Choroid plexus epithelial cell (primary cell): Measurements from ENCODE around the gene NRAP.

Source experiments
- DNase-seq: peaks from one replicate; pipeline ENCODE4 v3.0.0-alpha.2; 2010; ENCODE audit warnings: low read depth
- H3K4me3 ChIP-seq: 2 replicates; pipeline ENCODE4 v1.5.1; 2011; ENCODE audit warnings: low read depth, mild to moderate bottlenecking, control low read depth, low read length, moderate library complexity
- CTCF ChIP-seq: conservative IDR thresholded peaks from 2 replicates; pipeline ENCODE4 v1.5.1; 2011; ENCODE audit warnings: low read depth, mild to moderate bottlenecking, control low read depth, inconsistent platforms, low read length, moderate library complexity

Gene NRAP

GRCh38 chr10:113683300-113683699, 19.5 kb upstream of the NRAP start:
- no peak for DNase-seq
- no peak overlapping the region for H3K4me3 ChIP-seq
- no peak for TF ChIP-seq CTCF

GRCh38 chr10:113681533-113682470, 18.0 kb upstream of the NRAP start:
- H3K4me3 ChIP-seq: no peak overlapping the region
- peak; percentile 22 for DNase-seq
- TF ChIP-seq CTCF: no peak

DNA sequence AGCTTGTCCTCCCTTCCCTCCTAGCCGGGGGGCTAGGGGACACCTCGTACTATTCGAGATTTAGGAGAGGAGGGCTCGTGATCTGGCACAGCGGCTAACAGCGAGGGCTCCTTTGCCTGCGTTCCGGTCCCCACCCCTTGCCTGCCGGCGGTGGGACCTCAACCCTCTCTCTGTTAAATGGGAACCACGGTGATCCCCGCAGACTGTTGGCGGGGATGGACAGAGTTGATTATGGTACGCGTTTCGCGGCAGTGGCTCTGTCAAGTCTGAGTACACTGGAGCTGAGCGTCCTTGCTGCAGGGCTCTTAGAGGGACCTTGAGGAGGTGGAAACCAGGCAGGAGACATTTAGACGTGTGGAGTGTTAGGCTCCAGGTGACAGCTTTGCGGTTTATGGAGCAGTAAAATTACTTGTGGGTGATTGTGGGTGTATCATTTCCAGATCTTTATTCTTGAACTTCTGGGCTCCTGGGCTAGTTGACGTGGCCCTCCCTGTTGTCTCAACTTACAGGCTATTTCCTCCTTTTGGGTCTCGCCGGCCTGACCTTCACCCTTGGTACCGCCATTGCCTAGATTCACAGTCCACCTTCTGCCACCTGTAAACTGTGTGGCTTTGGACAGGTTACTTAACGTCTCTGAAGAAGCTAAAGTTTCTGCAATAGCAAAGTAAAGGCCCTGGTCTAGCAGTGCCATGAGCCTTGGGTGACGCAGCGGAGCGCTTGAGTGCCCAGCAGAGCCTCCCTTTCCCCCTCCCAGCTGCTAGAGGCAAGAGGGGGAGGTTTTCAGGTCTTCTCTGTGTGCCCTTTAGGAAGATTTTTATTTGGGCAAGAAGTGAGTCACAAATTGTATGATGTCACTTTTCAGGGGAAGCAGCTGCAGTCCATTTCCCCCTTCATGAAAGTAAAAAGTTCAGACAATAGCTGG, 16.6 kb upstream of the NRAP start:
- DNase-seq: peak; percentile 45
- TF ChIP-seq CTCF: no peak

GRCh38 chr10:113679463-113680189, 15.8 kb upstream of the NRAP start, which contains the start of gene CASP7:
Gene CASP7, plus strand, starts transcription at chr10:113679912. Its CDS starts 17,582 bp downstream, at chr10:113697494.
- peak; percentile 79 for DNase-seq
- no peak for TF ChIP-seq CTCF
- peak within 1 kb of the TSS; percentile 95 for H3K4me3 ChIP-seq

More for the DNA sequence above, 16.6 kb upstream of the NRAP start:
- H3K4me3 ChIP-seq: peak overlapping the region; percentile 95

DNA sequence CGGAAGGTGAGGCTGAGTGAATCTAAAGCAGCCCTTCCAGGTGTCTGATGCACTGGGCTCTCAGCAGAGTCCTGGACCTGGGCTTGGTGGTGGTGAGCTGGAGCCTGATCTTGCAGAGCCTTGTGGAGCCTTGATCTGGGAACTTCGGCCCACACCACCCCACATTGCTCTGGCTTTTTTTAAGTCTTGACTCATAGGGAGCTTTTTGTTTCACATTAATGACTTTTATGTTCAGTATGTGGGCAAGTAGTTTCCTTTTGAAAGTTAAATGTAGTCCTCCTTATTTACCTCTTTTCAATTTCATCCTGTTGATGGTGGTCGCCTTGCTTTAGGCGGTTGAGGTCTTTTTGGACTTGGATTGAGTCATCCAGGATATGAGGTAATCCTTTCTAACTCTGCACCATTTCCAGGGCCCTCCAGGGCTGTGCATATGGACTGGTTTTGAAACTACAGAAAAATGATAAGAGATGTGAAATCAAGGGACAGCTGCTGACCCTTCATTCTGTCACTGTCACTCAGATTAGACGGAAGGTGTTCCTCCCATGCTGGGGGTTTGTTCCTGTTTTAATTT, 2.9 kb upstream of the NRAP start:
- DNase-seq: peak; percentile 47
- no peak for TF ChIP-seq CTCF
- H3K4me3 ChIP-seq: no peak overlapping the region

DNA sequence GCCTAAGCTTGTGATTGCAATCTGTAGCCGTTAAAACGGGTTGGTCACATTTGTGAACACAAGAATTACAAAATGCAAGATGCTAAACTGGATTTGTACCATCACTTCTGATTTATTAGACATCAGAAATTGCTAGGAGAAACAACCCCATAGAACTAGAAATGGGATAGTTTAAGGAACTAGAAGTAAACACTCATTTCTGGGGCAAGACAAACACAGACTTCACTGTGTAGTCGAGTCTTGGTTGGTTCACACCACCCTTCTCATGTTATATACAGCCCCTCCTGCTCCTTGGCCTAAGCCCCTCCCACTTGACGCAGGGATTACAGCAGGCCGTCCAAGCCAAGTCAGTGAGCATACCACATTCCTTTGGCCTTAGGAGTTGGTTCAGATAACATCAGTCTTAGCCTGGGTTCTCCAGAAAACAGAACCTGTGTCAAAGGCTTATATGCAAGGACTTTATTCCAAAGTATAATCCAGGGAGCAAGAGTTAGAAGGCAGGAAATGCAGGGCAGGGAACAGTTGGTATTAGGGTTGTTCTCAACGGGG, 2.0 kb upstream of the NRAP start:
- H3K4me3 ChIP-seq: no peak overlapping the region
- TF ChIP-seq CTCF: no peak
- DNase-seq: peak; percentile 92
